Heart right ventricle (tissue), 16 donors: ENCODE data around the gene MED22. TPM values are rescaled to one million over a fixed set of nuclear protein-coding genes. Genes with fewer than 3 reads are reported as not detected.

Experiments used
- ATAC-seq, 8 donors: fragments of 200-7000 bp; cut with Tn5 transposase; one replicate each; pipeline ENCODE4 v1.9.1; 2020; ENCODE audit warnings: mild to moderate bottlenecking in 8 of 8, moderate library complexity in 8 of 8, moderate number of reproducible peaks in 1 of 8
- DNase-seq, 2 donors: peaks; one replicate each; pipeline ENCODE4 v3.0.0-alpha.2; 2020
- H3K27ac ChIP-seq, 10 donors: fragments of 200-600 bp; sonication (generic) in 2 of 10; one replicate each; pipeline versions ENCODE4 v1.5.0 to v1.8.0; 2020 to 2022; ENCODE audit warnings: mild to moderate bottlenecking in 3 of 10
- H3K27me3 ChIP-seq, 7 donors: fragments of 200-600 bp; one replicate each; pipeline ENCODE4 v1.8.0; 2021 to 2022; ENCODE audit warnings: mild to moderate bottlenecking in 2 of 7
- H3K36me3 ChIP-seq, 9 donors: fragments of 200-600 bp; sonication (generic) in 1 of 9; one replicate each; pipeline versions ENCODE4 v1.5.0 to v1.8.0; 2020 to 2022; ENCODE audit warnings: mild to moderate bottlenecking in 2 of 9
- H3K4me1 ChIP-seq, 9 donors: fragments of 200-600 bp; sonication (generic) in 1 of 9; one replicate each; pipeline versions ENCODE4 v1.5.0 to v1.8.0; 2020 to 2022; ENCODE audit warnings: mild to moderate bottlenecking in 4 of 9
- H3K4me3 ChIP-seq, 10 donors: fragments of 200-600 bp; sonication (generic) in 2 of 10; one replicate each; pipeline versions ENCODE4 v1.5.0 to v1.8.0; 2020 to 2022; ENCODE audit warnings: mild to moderate bottlenecking in 7 of 10, moderate library complexity in 2 of 10
- H3K9me3 ChIP-seq, 11 donors: fragments of 200-600 bp in 10 of 11; sonication (generic) in 2 of 11; one replicate each; pipeline versions ENCODE4 v1.5.0 to v1.8.0; 2013 to 2022; ENCODE audit warnings: mild to moderate bottlenecking in 2 of 11, control low read depth in 1 of 11, moderate library complexity in 1 of 11
- CTCF ChIP-seq, 9 donors: fragments of 200-600 bp; sonication (generic) in 2 of 9; IDR thresholded peaks; one replicate each; pipeline versions ENCODE4 v1.5.0 to v1.8.0; 2021 to 2022; ENCODE audit warnings: antibody characterized with exemption in 9 of 9, mild to moderate bottlenecking in 5 of 9, moderate library complexity in 1 of 9
- WGBS, 2 donors: extraction: QIAGEN DNeasy Blood & Tissue Kit; methylation state at CpG; one replicate each; pipeline ENCODE4 v1.1.7; 2013; ENCODE audit warnings: inconsistent platforms in 1 of 2; 5-methylcytosine and 5-hydroxymethylcytosine counted together
- intact Hi-C, 10 donors: fragments of 100-400 bp; cut with DNase I; formaldehyde crosslinking; loops; one replicate each; pipeline versions ENCODE4 v1.11.1 to v1.14.2; 2022
- polyA plus RNA-seq, 2 donors: library from polyadenylated mRNA; stranded (reverse); fragments of 200-250 nt; gene quantifications; one replicate each; pipeline ENCODE4 v1.2.3, GENCODE V29; 2013
- total RNA-seq, 10 donors: library from RNA; stranded (reverse); fragmentation: NEBNext Ultra II Directional in 3 of 10; extraction: Animal tissue kit (Norgen Biotek cat#: 25700) in 3 of 10; gene quantifications; one replicate each; pipeline versions ENCODE4 v1.2.1 to v1.2.4, GENCODE V29; 2021 to 2023
- donor health status: Arrhythmogenic right ventricular cardiomyopathy.
- donor health status: ischemic (EF 13 %, LVEDD 7.1; RV severe dilation, severe dysfunction).
- donor health status: healthy with polysubstance abuse.
- donor health status: DM: no; HTN: yes; CAD: no.
- donor health status: DM: no; HTN: no; CAD: no.
- donor health status: ischemic (EF 25% LVEDD 6.9; RV normal size, moderate dysfunction).
- donor health status: ischemic (EF 25% LVEDD 5.7; RV mildly dilated, moderate dysfunction).
- donor health status: healthy.
- donor health status: DM: yes; HTN: yes; CAD: no.
- donor health status: Ischemic cardiomyopathy.
- donor health status: ischemic (EF 35%, LVEDD 5.7; RV mildly dilated, moderate dysfunction).
- donor health status: nonischemic (EF 11% LVEDD 7.7; RV severe dilation, severe dysfunction).
- donor health status: DM: yes; HTN: yes; CAD: no.
- donor health status: PGD.
- donor health status: ischemic (EF 29% LVEDD 5.4; RV normal size, mild dysfunction).
- donor health status: nonischemic (EF 23%, LVEDD 6.1; RV moderate dilation, normal function).

Gene MED22
- total and polyA plus RNA-seq, 12 donors, result 10.2 to 23.6 (median 17.4) TPM

GRCh38 chr9:133372144-133372543, 24.2 kb upstream of the MED22 start:
- Histone ChIP-seq H3K9me3 (peaks cover 0 to under 1% (median 0%) of the 10 kb centered on the region in 11 donors), H3K4me3 (no peak overlapping the region), H3K27ac (peak overlapping the region in 3 of 10 donors; percentile 7 to 80 (median 27)), H3K27me3 (no peaks in the 10 kb centered on the region), H3K36me3 (peaks cover 0 to 59% (median 19%) of the 10 kb centered on the region in 9 donors), H3K4me1 (peaks cover 26 to 91% (median 84%) of the 10 kb centered on the region in 9 donors)
- no peak for TF ChIP-seq CTCF (IDR thresholded peaks at IDR 0.05)
- DNase-seq (no peak), ATAC-seq (no peak)
- intact Hi-C loops, result loop anchor here in 1 of 10 donors (5.0 kb wide), 1 partner anchor 35 kb away; the partner anchor contains the start of gene SURF6
- WGBS, 2 donors, result 59 to 67% methylated on average over 7 of the region's 7 CpGs

- H3K27ac ChIP-seq, result peak overlapping the region in 2 of 10 donors; percentile 27 to 80
- H3K4me1 ChIP-seq, result peaks cover 26 to 87% (median 77%) of the 10 kb centered on the region in 9 donors
- WGBS, 2 donors, result 66 to 68% methylated on average over 12 of the region's 12 CpGs
- intact Hi-C loops, result loop anchor here in 1 of 10 donors (5.0 kb wide), 1 partner anchor 34 kb away; the partner anchor contains the start of gene SURF6
- ATAC-seq (no peak), DNase-seq (no peak)
- peak overlapping the region in 1 of 10 donors; percentile 34 for H3K4me3 ChIP-seq
- no peaks in the 10 kb centered on the region for H3K27me3 ChIP-seq
- H3K9me3 ChIP-seq, result no peaks in the 10 kb centered on the region
- peaks cover 0 to 67% (median 25%) of the 10 kb centered on the region in 9 donors for H3K36me3 ChIP-seq
- no peak for TF ChIP-seq CTCF (IDR thresholded peaks at IDR 0.05)
Observed at GRCh38 chr9:133371261-133371711, 23.4 kb upstream of the MED22 start.

DNA sequence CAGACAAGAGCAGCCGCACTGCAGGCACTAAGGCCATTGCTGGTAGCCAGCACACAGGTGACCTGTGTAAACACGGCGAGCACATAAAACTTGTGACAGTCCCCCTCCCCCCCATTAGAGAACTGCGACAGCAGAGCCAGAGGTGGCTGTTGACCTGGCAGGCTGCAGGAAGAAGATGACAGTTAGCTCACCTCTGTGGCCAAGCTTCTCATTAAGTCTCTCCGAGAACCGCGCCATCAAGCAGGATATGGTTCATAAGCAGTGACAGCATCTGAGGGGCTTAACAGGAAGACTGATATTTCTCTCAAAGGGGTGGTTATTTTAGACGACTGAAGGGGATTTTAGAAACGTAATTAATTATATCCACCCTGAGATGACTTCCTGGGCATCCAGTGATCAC, 22.8 kb upstream of the MED22 start:
- 73 to 79% methylated on average over 9 of the region's 9 CpGs for WGBS, 2 donors
- H3K4me1 ChIP-seq, result peaks cover 26 to 86% (median 77%) of the 10 kb centered on the region in 9 donors
- ATAC-seq (no peak), DNase-seq (no peak)
- H3K27ac ChIP-seq, result peak overlapping the region in 1 of 10 donors; percentile 80
- H3K27me3 ChIP-seq, result no peaks in the 10 kb centered on the region
- intact Hi-C loops, result loop anchor here in 1 of 10 donors (5.0 kb wide), 1 partner anchor 33 kb away; the partner anchor contains the start of gene SURF6
- H3K4me3 ChIP-seq, result peak overlapping the region in 1 of 10 donors; percentile 34
- peaks cover 0 to 73% (median 31%) of the 10 kb centered on the region in 9 donors for H3K36me3 ChIP-seq
- no peaks in the 10 kb centered on the region for H3K9me3 ChIP-seq
- TF ChIP-seq CTCF (IDR thresholded peaks at IDR 0.05), result no peak

DNA sequence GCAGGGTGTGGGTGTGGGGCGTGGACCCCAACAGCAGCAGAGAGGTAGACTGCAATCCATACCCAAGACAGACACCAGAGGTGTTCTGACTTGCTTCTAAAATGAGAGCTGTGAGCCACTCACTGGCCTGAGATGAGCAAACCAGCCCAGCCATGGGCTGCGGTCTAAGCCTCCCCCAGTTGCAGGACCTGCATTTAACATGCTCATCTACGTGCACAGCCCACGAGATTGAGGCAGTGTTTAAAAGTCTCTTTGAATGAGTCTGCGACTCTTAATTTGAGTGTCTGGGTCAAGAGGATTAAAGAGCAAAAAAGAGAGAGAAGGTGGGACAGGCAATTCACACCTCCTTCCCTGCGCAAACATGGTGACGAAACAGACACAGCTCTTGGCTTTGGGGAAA, 22.0 kb upstream of the MED22 start:
- Histone ChIP-seq H3K9me3 (no peaks in the 10 kb centered on the region), H3K4me1 (peaks cover 26 to 82% (median 76%) of the 10 kb centered on the region in 9 donors), H3K36me3 (peaks cover 0 to 81% (median 38%) of the 10 kb centered on the region in 9 donors), H3K4me3 (no peak overlapping the region), H3K27ac (peak overlapping the region in 1 of 10 donors; percentile 80), H3K27me3 (no peaks in the 10 kb centered on the region)
- WGBS, 2 donors, result 80 to 86% methylated on average over 7 of the region's 7 CpGs
- ATAC-seq (no peak), DNase-seq (no peak)
- intact Hi-C loops, result loop anchor here in 1 of 10 donors (5.0 kb wide), 1 partner anchor 33 kb away; the partner anchor contains the start of gene SURF6
- TF ChIP-seq CTCF (IDR thresholded peaks at IDR 0.05), result no peak
